ENCODE results near the gene FOXN3.

- TF ChIP-seq POLR2AphosphoS5 (IDR thresholded peaks at IDR 0.05; ENCODE audit: low read depth, low read length) = no peak
- no peak for TF ChIP-seq POLR2A (IDR thresholded peaks at IDR 0.05; ENCODE audit: low read depth, low read length)
- TF ChIP-seq TAF1 (IDR thresholded peaks at IDR 0.05; ENCODE audit: borderline replicate concordance, low read depth, low read length) = no peak
Observed at GRCh38 chr14:89196545-89196944, 220.5 kb downstream of the FOXN3 start.

Measured in GM12892 (cell line).